Ovary (tissue), 3 donors: ENCODE results near the gene SNAI3.

Experiments used
- CTCF ChIP-seq, 3 donors: fragments of 450-650 bp in 2 of 3; fragments of 200-600 bp in 1 of 3; IDR thresholded peaks; one replicate each; pipeline versions ENCODE4 v1.5.1 to v1.8.0; 2016 to 2022; ENCODE audit warnings: antibody characterized with exemption in 3 of 3, mild to moderate bottlenecking in 1 of 3
- EP300 ChIP-seq: sonication (generic); formaldehyde crosslinking; IDR thresholded peaks from one replicate; pipeline ENCODE4 v1.6.1; 2017; ENCODE audit warnings: antibody characterized with exemption
- POLR2A ChIP-seq: fragments of 450-650 bp; IDR thresholded peaks from one replicate; pipeline ENCODE4 v1.6.1; 2017; ENCODE audit warnings: antibody characterized with exemption, mild to moderate bottlenecking, moderate library complexity
- donor health status: DM: no; HTN: no; CAD: no.

GRCh38 chr16:88733630-88734360 is 47.5 kb upstream of the SNAI3 start:
- TF ChIP-seq POLR2A = no peak
- TF ChIP-seq CTCF (IDR thresholded peaks at IDR 0.05) = no peak
- TF ChIP-seq EP300 = no peak
